ENCODE results near the gene FTSJ1.
"Not testable (repeated sequence)": the region's sequence is repeated elsewhere in the genome, so short reads cannot be mapped to it uniquely, and the experiment has no call there.

The FTSJ1 gene

GRCh38 chrX:48497871-48498270 is 21.9 kb downstream of the FTSJ1 start:
- DNase-seq (ENCODE audit: low read depth): no peak

DNA sequence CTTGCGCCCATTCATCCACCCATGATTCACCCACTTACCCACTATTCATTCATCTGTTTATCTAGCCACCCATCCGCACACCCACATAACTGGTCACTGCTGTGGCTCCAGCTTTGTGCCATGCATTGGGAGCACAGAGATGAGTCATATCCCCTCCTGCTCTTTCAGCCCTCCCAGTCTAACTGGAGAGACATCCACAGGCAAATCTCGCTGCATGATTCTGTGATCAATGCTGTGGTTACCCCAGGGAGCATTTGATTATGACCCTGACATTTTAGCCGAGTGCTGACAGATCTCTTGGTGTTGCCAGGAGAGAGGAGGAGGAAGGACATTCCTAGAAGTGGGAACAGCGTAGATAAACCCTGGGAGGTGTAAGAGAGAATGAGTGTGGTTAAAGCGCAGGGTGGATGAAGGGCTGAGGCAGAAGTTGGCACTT is 22.4 kb downstream of the FTSJ1 start:
- DNase-seq (ENCODE audit: low read depth): peak; percentile 62

DNA sequence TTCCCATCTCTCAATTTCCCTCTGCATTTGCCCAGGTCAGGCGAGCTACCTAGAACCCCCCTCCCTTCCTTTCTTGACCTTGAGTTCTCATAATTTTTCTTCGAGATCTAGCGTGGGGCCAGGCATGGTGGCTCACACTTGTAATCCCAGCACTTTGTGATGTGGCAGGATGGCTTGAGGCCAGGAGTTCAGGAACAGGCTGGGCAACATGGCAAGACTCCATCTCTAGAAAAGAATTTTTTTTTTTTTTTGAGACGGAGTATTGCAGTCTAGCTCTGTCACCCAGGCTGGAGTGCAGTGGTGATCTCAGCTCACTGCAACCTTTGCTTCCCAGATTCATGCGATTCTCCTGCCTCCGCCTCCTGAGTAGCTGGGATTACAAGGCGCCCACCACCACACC is 28.3 kb downstream of the FTSJ1 start:
- DNase-seq (ENCODE audit: low read depth): no peak

DNA sequence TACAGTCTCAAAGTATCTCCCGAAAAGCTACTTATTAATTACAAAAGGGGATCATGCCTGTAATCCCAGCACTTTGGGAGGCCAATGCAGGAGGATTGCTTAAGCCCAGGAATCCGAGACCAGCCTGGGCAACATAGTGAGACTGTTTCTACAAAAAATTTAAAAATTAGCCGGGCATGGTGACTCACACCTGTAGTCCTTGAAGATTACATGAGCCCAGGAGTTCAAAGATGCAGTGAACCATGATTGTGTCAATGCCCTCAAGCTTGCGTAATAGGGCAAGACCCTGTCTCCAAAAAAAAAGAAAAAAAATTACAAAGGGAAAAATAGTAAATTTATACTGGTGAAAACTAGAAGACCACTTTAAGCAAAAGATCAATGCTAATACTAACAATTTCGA is 29.5 kb downstream of the FTSJ1 start:
- DNase-seq (ENCODE audit: low read depth): no peak

GRCh38 chrX:48507246-48507645 is 31.2 kb downstream of the FTSJ1 start:
- no peak for DNase-seq (ENCODE audit: low read depth)

DNA sequence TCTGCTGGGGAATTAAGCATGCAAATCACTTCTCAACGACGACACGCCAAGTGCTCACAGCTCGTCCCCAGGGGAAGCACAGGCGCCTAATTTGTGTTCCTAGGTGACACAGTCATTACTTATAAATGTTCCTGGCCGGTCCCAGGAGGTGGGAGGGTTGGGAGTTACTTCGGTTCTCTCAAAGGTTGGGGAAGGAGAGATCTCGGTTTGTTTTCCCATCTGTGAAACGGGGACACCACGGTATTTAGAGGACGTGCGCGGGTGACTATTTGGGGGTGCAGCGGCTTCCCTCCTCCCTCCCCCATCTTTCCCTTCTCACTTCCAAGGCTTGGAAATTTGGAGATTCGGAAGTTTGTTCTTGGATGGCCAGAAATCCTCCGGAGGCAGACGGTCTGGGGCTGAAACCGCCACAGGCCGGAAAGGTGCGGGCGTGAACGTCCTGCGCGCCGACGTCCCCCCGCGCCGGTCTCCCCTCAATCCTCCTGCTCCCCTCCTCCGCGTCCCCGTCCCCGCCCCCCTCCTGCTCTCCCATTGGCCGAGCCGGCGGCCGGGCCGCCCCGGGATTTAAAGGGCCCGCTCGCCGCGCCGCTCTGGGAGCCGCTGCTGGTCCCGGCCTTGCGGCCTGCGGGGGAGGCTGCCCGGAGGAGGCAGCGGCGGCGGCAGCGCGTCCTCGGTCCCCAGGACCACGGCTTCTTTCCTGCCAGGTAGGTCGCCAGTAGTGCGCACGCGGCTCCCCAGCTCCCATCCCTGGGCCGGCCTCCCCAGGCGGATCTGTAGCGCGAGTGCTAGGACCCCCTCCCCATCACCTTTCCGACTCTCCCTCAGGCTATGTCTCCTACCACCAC is 32.6 kb downstream of the FTSJ1 start, which contains the start of gene PORCN:
Gene PORCN (plus strand): TSS at position 593 of the 845 bp plus-strand sequence. CDS start 829 bp downstream, outside the sequence.
- DNase-seq (ENCODE audit: low read depth): no peak

DNA sequence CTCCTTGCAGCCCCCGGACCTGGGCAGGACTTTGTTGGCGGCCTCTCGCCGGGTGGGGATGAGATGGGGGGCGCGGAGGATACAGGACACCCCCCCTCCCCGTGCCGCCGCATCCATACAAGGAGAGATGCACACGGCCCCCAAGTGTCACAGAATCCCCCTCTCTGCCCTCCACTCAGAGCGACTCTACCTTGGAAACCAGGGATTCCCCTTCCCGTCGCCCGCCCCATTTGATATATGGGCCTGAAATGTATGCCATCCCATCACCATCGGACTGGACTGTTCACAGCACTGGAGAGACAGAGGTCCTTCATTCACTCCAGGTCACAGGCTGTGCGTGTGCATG is 33.2 kb downstream of the FTSJ1 start:
- DNase-seq (ENCODE audit: low read depth): no peak

DNA sequence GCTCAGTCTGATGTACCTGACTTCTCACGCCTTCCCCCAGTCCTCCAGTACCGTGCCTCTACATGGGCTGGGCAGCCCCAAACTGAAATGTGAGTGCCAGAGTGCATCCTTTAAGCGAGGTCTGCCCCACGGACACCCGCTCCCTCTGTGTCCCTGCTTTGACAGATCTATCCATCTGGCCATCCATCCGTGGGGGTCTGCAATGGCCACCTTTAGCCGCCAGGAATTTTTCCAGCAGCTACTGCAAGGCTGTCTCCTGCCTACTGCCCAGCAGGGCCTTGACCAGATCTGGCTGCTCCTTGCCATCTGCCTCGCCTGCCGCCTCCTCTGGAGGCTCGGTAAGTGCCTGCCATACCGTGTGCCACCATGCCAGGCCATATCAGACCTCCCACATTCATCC is 33.6 kb downstream of the FTSJ1 start:
- DNase-seq (ENCODE audit: low read depth): no peak

DNA sequence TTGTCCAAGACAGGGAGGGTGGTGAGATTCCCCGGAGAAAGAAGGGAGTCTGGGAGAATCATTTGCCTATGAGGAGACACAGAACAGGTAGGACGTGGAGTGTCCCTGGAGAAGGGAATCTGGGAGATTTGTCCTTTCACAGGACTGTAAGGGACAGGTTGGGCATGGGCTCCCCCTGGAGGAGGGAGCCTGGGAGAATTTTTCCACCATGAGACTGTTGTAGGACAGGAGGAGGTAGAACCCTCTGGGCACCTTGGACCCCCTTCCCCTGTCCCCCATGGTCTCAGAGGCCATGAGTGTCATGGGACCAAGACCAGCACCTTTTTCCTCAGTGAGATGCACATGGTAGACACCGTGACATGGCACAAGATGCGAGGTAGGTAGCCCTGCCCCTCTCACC is 35.6 kb downstream of the FTSJ1 start:
- no peak for DNase-seq (ENCODE audit: low read depth)

DNA sequence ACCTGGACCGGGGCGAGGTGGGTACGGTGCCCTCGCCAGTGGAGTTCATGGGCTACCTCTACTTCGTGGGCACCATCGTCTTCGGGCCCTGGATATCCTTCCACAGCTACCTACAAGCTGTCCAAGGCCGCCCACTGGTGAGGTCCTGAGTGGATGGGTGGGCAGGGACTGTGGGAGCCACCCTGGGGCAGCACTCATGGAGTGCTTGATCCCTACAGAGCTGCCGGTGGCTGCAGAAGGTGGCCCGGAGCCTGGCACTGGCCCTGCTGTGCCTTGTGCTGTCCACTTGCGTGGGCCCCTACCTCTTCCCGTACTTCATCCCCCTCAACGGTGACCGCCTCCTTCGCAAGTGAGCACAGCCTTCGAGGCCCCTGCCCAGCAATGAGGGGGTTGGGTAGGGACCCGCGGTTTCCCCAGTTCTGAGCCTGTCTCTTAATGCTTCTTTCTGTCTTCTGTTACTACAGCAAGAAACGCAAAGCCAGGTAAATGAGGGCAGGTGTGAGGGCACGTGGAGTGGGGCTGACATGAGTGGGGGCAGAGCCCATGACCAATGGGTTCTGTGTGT is 36.5 kb downstream of the FTSJ1 start:
- no peak for DNase-seq (ENCODE audit: low read depth)

DNA sequence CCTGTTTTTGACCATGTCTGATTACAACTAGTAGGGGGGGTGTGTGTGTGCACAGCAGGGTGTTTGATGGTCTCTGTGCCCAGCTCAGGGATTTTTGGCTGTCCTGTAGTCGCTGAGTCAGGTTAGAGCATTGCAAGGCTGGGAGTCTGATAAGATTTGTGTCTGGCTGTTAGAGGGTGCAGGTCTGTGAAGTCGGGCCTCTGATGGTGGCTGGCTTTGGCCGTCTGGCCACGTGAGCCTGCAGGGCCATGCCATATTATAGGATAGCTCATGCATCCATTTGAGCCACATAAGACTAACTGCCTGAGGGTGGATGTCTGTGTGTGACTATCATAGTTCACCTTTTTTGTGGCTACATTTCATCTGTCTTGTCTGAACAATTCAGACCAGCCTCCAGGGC is 37.7 kb downstream of the FTSJ1 start:
- no peak for DNase-seq (ENCODE audit: low read depth)

- DNase-seq (ENCODE audit: low read depth): no peak
Observed at GRCh38 chrX:48514126-48514806, 38.3 kb downstream of the FTSJ1 start.

- DNase-seq (ENCODE audit: low read depth): no peak
Observed at GRCh38 chrX:48514868-48515460, 39.0 kb downstream of the FTSJ1 start.

DNA sequence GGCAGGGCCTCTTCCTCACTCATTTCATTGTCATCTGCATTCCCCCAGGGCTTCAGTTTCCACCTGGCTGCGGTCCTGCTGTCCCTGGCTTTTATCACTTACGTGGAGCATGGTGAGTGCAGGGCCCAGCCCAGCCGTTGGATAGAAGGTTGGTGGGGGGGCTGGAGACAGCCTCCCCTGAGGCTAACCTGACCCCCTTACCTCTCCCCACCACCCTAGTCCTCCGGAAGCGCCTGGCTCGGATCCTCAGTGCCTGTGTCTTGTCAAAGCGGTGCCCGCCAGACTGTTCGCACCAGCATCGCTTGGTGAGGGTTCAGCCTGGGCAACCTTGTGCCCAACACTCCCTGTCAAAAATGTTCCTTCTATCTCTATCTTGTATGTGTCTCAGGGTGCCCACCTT is 39.8 kb downstream of the FTSJ1 start:
- DNase-seq (ENCODE audit: low read depth): no peak

- DNase-seq (ENCODE audit: low read depth): no peak
Observed at GRCh38 chrX:48516285-48516684, 40.3 kb downstream of the FTSJ1 start.

- no peak for DNase-seq (ENCODE audit: low read depth)
Observed at GRCh38 chrX:48516987-48517386, 41.0 kb downstream of the FTSJ1 start.

- DNase-seq (ENCODE audit: low read depth): not testable (repeated sequence)
Observed at GRCh38 chrX:48519481-48519880, 43.5 kb downstream of the FTSJ1 start.

GRCh38 chrX:48520455-48520854 is 44.5 kb downstream of the FTSJ1 start:
- no peak for DNase-seq (ENCODE audit: low read depth)

- DNase-seq (ENCODE audit: low read depth): no peak
Observed at GRCh38 chrX:48520976-48521352, 45.0 kb downstream of the FTSJ1 start.

- DNase-seq (ENCODE audit: low read depth): no peak
Observed at GRCh38 chrX:48521353-48522243, 45.6 kb downstream of the FTSJ1 start, which contains the start of gene EBP. Gene EBP, plus strand, starts transcription at chrX:48521808. Its CDS starts 1,964 bp downstream, at chrX:48523772.

- DNase-seq (ENCODE audit: low read depth): no peak
Observed at GRCh38 chrX:48522291-48522690, 46.3 kb downstream of the FTSJ1 start.

- no peak for DNase-seq (ENCODE audit: low read depth)
Observed at GRCh38 chrX:48523682-48524081, 47.7 kb downstream of the FTSJ1 start.
